Measurements from ENCODE around the gene OR5AN1.
"Not testable (repeated sequence)": the region's sequence is repeated elsewhere in the genome, so short reads cannot be mapped to it uniquely, and the experiment has no call there.

The OR5AN1 gene, protein sequence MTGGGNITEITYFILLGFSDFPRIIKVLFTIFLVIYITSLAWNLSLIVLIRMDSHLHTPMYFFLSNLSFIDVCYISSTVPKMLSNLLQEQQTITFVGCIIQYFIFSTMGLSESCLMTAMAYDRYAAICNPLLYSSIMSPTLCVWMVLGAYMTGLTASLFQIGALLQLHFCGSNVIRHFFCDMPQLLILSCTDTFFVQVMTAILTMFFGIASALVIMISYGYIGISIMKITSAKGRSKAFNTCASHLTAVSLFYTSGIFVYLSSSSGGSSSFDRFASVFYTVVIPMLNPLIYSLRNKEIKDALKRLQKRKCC

DNA sequence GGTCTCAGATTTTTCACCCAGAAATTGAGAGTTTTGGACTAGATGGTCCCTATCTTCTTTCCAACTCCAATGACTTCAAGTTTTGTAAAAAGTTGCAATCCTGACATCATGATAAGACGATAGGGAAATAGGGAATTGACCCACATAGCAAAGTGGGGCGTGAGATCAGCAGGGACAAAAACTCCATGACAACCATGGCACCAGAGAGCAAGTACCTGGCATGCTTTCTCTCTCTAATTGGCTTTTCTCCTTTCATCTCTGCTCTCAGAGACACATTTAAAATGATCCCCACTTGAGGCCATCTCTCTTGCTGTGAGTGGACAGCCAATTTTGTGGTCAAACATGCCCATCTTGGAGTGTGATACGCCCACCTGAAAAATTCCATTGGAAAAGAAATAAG is at the start of gene OR5AN1:
OR5AN1 (plus strand) TSS at position 301 of the 400 bp plus-strand sequence. CDS start 5,564 bp downstream, outside the sequence.
- no peak for DNase-seq (ENCODE audit: low read depth in 2 of 2)

DNA sequence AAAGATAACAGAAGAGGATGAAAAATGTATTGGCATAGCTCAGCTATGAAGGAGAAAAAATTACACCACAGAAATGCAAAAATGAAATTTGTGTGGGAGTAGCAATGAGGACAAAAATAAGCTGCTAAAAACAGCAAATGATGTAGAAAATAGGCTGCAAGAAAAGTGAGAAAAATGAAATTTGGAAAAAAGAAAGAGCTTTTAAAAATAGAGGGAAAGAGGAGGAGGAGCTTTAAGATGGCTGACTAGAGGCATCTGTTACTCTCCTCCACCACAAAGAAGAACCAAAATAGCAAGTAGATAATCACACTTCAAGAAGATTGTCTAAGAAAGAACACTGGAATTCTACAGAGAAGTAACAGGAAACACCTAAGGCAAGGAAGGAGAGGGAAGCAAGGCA is 23.7 kb upstream of the OR5AN1 start:
- DNase-seq (ENCODE audit: low read depth in 2 of 2), result no peak

DNA sequence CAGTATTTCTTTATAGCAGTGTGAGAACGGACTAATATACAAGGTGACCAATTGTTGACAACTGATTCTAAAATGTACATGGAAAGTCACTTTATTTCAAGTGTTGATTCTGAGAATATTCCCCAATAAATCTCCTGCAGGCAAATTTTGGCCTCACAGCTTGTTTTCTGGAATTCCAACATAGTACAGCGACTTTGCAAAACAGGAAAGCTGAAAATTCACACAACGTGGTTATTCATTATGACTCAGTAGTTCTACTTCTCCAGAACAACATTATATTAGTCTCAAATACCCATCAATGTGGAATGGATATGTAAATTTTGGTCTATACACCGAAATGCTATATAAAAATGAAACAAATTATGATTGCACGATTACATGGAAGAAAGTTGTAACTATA is 22.5 kb upstream of the OR5AN1 start:
- DNase-seq (ENCODE audit: low read depth in 2 of 2), result no peak

DNA sequence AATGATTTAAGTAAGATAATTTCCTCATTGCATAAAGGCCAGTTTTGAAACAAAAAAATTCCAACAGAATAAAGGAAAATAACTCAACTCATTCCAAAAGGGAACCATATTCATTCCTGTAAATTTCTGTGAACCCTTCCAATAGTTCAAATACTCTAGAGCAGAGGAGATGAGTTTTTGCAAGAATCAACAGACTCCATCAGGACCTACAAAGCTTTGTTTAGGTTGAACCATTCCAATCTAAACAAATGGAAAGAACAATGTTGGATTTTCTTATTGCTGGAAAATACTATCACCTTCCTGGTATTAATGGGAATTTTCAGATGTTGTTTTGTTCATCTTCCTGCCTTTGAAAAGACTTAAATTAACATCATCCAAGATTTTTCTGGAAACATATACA is 21.8 kb upstream of the OR5AN1 start:
- no peak for DNase-seq (ENCODE audit: low read depth in 2 of 2)

DNA sequence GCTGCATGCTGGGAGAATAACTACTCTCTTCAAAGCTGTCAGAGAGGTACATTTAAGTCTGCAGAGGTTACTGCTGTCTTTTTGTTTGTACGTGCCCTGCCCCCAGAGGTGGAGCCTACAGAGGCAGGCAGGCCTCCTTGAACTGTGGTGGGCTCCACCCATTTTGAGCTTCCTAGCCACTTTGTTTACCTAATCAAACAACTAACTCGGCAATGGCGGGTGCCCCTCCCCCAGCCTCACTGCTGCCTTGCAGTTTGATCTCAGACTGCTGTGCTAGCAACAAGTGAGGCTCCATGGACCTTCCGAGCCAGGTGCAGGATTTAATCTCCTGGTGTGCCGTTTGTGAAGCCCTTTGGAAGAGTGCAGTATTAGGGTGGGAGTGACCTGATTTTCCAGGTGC is 9.0 kb upstream of the OR5AN1 start:
- not testable (repeated sequence) for DNase-seq (ENCODE audit: low read depth in 2 of 2)

DNA sequence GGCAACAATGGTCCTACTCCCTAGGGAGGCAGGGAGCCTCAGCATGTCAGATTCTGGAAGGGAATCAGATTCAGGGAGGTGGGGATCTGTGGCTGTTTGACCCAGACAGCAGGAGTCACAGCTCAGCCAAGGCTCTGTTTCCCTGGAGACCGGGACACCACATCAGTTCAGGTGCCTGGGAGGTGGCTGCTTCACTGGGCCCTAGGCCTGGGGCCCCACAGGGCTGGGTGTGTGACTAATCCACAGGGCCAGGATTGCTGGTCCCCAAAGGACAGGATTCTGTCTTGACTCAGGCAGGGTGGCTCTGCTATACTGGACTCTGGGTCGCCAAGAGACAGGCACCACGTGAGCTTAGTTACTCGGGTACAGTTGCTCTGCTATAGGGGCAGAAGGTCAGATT is 3.5 kb upstream of the OR5AN1 start:
- no peak for DNase-seq (ENCODE audit: low read depth in 2 of 2)

DNA sequence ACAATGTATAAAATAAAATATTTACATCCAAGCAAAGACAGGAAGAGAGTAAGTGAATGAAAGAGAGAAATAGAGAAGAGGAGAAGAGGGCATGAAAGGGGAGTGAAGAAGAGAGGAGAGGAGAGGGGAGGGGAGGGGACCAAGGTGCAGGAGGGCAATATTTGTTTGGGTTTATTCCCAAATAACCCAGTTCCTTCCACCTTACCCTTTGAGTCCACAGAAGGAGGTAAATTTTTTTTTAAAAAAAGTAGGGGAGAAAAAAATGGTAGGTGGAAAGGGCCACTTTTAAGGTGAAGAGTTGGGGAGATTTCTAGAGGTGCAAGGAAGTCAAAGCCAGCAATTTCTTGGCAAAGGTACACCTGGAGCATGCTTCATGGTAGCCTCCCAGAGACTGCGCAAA is 2.1 kb upstream of the OR5AN1 start:
- no peak for DNase-seq (ENCODE audit: low read depth in 2 of 2)

DNA sequence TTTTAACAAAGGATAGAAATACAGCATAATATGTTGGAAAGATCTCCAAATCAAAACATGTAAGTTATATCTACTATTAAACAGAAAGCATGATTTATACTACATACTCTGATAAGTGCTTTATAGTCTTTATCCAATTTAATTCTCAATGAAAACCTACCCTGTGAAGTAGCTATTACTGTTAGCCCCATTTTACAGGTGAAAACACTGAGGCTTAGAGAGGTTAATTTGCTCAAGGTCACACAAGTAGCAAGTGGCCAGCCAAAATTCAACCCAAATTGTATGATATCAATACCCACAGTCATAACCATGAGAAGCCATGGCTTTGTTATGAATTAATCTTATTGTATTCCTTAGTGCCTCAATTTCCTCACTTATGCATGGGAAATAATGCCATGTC is 675 bp upstream of the OR5AN1 start:
- no peak for DNase-seq (ENCODE audit: low read depth in 2 of 2)

DNA sequence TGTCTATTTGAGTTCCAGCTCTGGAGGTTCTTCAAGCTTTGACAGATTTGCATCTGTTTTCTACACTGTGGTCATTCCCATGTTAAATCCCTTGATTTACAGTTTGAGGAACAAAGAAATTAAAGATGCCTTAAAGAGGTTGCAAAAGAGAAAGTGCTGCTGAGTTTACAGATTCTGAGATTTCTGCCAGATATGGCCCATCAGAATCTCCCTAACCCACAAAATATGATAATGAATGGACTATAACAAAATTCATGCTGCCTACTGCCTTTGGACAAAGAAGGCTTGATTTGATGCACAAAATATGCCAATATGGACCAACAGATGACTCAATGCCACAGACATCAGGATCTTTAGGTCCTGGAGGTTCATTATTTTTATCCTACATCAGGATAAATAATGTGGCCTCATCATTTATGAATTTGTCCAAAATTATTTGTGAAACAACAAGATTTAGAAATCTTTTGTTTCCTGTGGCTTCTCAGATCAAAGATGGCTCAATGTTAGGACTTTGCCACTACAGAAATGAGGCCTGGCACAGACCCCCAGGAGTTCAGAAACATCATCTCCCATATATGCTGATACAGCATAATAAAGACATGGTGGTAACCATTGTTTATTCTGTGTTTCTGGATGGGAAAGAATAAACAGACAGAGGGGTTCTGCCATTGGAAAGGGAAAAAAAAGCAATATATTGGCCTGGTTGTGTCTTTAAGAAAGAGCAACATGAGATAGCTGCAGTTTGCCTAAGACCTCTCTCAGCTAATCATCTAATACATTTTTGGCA is 6.7 kb downstream of the OR5AN1 start:
- DNase-seq (ENCODE audit: low read depth in 2 of 2), result no peak

DNA sequence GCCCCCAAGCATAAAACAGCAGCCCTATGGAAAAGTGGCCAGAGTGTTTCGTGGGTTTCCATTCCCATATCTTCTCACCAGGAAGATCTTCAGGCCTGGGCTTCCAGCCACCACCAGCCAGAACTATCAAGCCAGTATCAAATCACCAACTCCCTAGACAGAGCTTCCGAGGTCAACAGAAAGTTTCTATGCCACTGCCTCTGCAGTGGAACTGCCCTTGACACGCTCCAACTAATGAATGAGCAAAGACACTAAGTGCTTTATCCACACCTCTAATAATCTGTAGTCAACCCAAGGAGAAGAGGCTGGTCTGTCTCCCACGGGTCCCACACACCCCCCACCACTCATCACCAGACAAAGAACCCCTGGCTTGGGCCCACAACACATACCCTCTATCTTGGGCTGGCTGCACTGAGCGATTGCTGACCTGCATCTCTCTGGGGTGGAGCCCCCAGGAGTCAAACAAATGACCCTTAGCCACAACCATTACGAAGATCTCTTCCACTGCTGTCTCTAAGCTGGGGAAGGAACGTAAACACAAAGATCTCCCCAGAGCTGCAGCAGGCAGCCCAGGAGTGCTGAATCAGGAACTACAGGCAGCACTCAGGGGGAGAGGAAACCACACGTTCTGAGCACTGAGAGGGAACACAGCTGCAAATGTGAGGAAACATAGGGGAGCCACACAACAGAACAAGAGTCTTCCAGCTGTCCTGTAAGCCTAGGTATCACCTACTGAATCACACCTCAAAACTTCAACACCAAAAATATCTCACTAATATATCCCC is 9.7 kb downstream of the OR5AN1 start:
- DNase-seq (ENCODE audit: low read depth in 2 of 2), result no peak

DNA sequence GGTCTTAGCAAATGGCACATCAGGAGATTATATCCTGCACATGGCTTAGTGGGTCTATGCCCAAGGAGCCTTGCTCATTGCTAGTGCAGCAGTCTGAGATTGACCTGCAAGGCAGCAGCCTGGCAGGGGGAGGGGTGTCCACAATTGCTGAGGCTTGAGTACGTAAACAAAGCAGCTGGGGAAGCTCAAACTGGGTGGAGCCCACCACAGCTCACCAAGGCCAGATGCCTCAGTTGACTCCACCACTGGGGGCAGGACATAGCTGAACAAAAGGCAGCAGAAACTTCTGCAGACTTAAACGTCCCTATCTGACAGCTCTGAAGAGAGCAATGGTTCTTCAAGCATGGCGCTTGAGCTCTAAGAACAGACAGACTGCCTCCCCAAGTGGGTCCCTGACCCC is 13.6 kb downstream of the OR5AN1 start:
- DNase-seq (ENCODE audit: low read depth in 2 of 2), result not testable (repeated sequence)

DNA sequence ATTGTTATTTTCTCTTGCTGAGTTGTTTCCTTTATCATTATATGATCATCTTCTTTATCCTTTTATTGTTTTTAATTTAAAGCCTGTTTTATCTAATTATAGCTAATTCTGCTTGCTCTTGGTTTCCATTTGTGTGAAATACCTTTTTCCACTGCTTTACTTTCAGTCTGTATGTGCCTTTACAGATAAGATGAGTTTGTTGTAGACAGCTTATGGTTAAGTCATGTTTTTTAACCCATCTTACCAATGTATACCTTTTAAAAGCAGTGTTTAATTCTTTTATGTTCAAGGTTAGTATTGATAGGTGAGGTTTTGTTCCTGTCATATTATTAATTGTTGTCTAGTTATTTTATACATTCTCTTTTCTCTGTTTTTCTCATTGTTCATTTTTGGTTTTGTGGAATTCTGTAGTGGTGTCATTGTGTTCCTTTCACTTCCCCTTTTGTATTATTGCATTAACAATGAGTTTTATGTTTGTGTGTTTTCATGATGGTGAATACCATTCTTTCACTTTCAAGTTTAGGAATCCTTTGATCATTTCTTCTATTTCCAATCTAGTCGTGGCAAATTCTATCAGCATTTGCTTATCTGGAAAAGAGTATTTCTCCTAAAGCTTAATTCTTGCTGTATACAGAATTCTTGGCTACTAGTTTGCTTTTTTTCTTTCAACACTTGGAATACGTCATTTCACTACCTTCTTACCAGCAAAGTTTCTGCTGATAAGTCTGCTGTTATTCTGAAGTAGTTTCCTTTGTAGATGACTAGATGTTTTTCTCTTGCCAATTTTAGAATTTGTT is 21.8 kb downstream of the OR5AN1 start:
- no peak for DNase-seq (ENCODE audit: low read depth in 2 of 2)

DNA sequence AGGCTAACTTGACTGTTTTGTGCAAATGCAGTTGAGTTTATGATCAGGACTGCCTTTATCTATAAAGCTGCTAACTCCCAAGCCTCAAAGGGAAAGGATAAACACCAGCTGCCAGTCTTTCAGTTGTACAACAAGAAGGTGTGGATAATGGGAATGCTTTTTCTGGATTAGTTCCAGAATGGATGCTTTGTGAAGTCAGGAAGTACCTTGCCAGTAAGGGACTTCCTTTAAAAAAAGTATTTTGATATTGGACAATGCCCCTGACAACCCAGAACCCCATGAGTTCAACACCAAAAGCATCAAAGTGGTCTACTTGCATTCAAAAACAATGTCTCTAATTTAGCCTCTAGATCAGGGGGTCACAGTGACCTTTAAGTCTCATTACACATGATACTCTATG is 35.5 kb downstream of the OR5AN1 start:
- no peak for DNase-seq (ENCODE audit: low read depth in 2 of 2)

DNA sequence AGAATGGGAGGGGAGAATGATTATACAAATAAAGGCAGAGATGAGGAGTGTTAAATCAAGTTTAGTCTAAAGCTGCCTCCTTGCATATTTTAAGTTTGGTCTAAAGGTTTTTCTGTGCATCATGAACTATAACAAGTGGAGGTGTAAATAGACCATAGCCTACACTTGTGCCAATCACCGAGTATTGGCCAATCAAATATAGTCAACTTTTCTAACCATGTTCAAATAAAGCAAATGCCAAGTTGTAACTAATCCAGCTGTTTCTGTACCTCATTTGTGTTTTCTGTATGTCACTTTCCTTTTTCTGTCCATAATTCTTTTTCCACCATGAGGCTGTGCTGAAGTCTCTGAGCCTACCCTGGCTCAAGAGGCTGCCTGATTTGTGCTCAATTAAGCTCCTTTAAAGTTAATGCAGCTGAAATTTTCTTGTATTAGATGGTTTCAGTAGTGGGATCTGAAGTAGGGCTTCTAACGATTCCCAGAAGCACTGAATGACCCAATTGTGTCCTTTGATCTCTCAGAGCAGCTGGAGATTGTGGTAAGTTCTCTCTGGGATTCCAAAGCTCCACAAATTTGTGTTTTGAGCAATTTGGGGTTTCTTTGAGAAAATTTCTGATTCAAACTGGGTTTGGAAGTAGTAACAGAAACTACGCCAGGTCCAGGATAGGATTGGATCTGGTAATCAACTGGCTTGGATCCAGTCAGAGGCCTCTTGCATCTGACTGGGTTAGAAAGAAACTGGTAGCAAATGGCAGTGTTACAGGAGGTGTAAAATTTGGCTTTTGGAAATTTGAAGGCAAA is 42.0 kb downstream of the OR5AN1 start:
- no peak for DNase-seq (ENCODE audit: low read depth in 2 of 2)

DNA sequence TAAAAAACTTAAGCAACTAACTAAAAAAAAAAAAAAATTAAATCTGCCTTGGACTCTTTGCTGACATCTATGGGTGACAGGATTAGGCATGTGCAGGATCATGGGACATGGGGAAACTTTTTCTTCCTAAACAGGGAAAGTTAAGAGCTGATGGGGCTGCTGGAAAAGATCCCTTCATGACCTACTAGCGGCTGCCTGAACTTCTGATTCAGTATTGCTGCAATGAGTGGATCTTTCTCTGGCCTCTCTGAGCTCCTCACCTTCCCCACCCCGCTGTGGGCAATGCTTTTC is 42.5 kb downstream of the OR5AN1 start:
- no peak for DNase-seq (ENCODE audit: low read depth in 2 of 2)

DNA sequence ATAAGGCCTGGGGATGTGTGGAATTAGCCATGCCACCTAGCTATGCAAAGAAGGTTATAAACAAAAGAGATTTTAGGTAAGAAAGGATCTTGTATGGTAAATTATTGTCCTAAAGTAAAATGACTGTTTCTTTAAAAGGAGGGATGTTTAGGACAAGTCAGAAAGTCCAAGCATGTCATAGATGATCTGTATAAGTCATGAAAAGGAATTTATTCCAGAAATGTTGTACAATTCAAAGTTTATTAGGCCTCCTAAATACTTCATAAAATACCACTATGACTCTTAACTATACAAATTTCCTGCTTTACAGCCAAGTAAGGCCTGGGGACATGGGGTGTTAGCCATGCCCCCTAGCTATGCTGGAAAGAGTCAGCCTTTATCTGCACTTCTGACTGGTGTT is 44.9 kb downstream of the OR5AN1 start:
- no peak for DNase-seq (ENCODE audit: low read depth in 2 of 2)

DNA sequence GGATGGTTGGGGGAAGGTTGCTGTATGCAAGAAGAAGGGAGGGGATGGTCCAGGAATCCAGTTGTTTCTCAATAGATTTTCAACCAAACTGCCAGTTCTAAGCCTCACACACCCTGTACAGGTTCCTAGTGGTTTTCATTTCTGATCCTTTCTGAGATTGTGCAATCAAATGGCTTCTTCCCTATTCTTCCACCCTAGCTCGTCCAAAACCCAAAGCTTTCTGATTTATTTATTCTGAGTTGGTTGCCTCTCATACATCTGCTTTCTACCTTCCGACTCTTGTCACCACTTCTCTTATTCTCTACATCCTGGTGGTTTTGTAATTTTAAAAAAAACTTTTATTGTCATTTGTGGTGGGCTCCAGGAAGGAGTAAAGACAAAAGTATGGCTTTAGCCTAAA is 55.0 kb downstream of the OR5AN1 start:
- DNase-seq (ENCODE audit: low read depth in 2 of 2), result no peak

DNA sequence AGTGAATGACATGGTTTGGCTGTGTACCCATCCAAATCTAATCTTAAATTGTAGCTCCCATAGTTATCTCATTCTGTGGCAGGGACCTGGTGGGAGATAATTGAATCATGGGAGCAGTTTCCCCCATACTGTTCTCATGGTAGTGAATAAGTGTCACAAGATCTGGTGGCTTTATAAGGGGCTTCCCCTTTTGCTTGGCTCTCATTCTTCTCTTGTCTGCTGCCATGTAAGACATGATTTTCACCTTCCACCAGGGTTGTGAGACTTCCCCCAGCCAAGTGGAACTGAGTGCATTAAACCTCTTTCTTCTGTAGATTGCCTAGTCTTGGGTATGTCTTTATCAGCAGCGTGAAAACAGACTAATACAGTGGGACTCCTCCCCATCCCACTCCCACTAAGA is 56.4 kb downstream of the OR5AN1 start:
- DNase-seq (ENCODE audit: low read depth in 2 of 2), result no peak

DNA sequence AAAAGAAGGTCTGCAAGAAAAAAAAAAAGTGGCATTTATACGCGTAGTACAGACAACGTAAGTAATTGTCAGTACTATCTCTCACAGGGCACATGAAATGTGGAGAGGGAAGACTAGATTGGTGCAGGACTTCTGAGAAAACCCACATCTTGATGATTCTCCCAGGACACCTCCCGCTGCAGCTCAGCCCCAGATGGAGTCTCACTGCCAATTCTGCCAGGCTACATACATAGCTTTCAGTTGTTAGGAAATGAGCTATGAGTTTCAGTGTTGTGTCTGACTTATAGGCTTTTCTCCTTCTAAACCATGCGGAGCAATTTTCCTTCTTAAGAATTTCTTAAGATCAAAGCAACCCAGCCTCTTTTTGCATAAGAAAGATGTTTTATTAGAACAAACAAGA is 57.9 kb downstream of the OR5AN1 start:
- no peak for DNase-seq (ENCODE audit: low read depth in 2 of 2)

DNA sequence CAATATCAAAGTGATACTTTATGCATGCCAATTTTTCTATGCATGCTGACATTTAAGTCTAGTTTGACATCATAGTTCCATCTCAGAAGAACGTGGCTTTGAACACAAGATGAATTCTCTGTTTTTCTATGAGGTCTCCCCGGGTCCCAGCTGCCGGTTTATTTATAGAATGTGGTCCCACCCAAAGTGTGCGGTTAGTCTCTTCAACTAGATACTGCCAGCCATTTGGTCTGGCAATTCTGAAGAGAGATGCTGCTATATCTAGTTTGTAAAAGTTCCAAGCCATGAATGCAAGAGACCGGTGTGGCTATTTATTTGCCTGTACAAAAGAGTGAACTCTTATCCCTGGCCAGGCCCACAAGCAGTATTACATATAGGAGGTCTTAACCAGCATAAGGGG is 58.3 kb downstream of the OR5AN1 start:
- no peak for DNase-seq (ENCODE audit: low read depth in 2 of 2)

DNA sequence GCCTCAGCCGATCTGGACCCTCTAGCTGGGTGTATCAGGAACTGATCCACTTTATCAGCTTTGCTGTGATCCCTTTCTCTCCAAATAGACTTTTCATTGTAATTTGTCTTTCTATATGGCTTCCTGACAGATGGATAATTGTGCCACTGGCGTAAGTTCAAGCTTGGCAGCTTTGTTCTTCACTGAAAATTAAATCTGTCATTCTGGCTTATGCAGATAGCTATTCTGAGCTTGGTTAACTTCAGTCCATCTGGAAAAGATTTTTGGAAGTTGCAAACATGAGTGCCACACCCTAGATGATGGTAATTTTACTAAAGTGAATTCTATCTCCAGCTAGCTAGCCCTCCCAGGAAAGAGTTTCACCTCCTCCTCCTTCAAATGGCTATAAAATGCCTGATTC is 59.5 kb downstream of the OR5AN1 start:
- no peak for DNase-seq (ENCODE audit: low read depth in 2 of 2)

Data from stimulated activated CD8-positive, alpha-beta memory T cell treated with anti-CD3 and anti-CD28 coated beads, Interleukin-2, amount 100 ng/mL, for 1 hour (primary cell).